ENCODE results near the gene CPN1. TPM values are rescaled to one million over a fixed set of nuclear protein-coding genes. Genes with fewer than 3 reads are reported as not detected.
"Not testable (repeated sequence)": the region's sequence is repeated elsewhere in the genome, so short reads cannot be mapped to it uniquely, and the experiment has no call there.

The CPN1 gene
- total RNA-seq, 2 donors from 2014 or later, result 0.85 TPM; not detected in 1

- H3K27me3 ChIP-seq (replicated peaks; ENCODE audit: insufficient read depth), result no peaks in the 10 kb centered on the region
- H3K27ac ChIP-seq, result no peak overlapping the region
- no peaks in the 10 kb centered on the region for H3K36me3 ChIP-seq
- TF ChIP-seq, protein P1, sequence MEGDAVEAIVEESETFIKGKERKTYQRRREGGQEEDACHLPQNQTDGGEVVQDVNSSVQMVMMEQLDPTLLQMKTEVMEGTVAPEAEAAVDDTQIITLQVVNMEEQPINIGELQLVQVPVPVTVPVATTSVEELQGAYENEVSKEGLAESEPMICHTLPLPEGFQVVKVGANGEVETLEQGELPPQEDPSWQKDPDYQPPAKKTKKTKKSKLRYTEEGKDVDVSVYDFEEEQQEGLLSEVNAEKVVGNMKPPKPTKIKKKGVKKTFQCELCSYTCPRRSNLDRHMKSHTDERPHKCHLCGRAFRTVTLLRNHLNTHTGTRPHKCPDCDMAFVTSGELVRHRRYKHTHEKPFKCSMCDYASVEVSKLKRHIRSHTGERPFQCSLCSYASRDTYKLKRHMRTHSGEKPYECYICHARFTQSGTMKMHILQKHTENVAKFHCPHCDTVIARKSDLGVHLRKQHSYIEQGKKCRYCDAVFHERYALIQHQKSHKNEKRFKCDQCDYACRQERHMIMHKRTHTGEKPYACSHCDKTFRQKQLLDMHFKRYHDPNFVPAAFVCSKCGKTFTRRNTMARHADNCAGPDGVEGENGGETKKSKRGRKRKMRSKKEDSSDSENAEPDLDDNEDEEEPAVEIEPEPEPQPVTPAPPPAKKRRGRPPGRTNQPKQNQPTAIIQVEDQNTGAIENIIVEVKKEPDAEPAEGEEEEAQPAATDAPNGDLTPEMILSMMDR (IDR thresholded peaks at IDR 0.05), result no peak
- TF ChIP-seq POLR2AphosphoS5 (IDR thresholded peaks at IDR 0.05) (no peak), POLR2A (IDR thresholded peaks at IDR 0.05) (no peak)
- WGBS, result 59% methylated on average over 6 of the region's 6 CpGs
- intact Hi-C loops (cut with DNase I), result no loop called here
- DNase-seq (ENCODE audit: low spot score), result no peak
- no peaks in the 10 kb centered on the region for H3K4me1 ChIP-seq (replicated peaks)
- no peak overlapping the region for H3K4me3 ChIP-seq
- no peaks in the 10 kb centered on the region for H3K9me3 ChIP-seq
Observed at GRCh38 chr10:100100651-100101184, 19.0 kb upstream of the CPN1 start.

GRCh38 chr10:100089241-100089640 lies 7.6 kb upstream of the CPN1 start:
- 85% methylated on average over 6 of the region's 6 CpGs for WGBS
- no peak for TF ChIP-seq POLR2AphosphoS5 (IDR thresholded peaks at IDR 0.05)
- no peak for TF ChIP-seq POLR2A (IDR thresholded peaks at IDR 0.05)
- TF ChIP-seq, protein P1 (IDR thresholded peaks at IDR 0.05), result no peak
- no peaks in the 10 kb centered on the region for H3K27me3 ChIP-seq (replicated peaks; ENCODE audit: insufficient read depth)
- H3K36me3 ChIP-seq, result no peaks in the 10 kb centered on the region
- intact Hi-C loops (cut with DNase I), result no loop called here
- DNase-seq (ENCODE audit: low spot score), result no peak
- no peak overlapping the region for H3K27ac ChIP-seq
- no peak overlapping the region for H3K4me3 ChIP-seq
- no peaks in the 10 kb centered on the region for H3K4me1 ChIP-seq (replicated peaks)
- no peaks in the 10 kb centered on the region for H3K9me3 ChIP-seq

GRCh38 chr10:100086708-100087107 lies 5.0 kb upstream of the CPN1 start:
- intact Hi-C loops (cut with DNase I); H3K4me3 ChIP-seq; H3K27ac ChIP-seq; H3K27me3 ChIP-seq (replicated peaks; ENCODE audit: insufficient read depth); DNase-seq (ENCODE audit: low spot score); H3K9me3 ChIP-seq; H3K4me1 ChIP-seq (replicated peaks); H3K36me3 ChIP-seq: not testable (repeated sequence)
- 80% methylated on average over 5 of the region's 5 CpGs for WGBS

DNA sequence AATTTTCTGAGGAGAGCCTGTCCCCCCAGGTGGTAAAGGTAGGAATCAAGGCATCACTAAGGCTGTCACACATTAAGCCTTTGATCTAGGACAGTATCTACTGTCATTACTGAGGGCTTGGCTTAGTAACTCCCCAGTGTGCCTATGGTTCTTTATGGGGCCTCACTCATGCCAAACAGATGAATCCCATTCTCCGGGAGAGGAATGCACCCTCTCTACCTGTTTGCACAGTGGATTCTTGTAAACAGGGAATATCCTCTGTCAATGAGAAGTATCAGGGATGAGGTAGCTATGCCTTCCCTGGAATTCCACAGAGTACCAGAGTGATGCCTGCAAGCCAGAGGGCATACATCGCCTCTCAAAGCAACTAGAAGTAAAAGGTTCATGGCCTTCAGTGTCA lies 3.9 kb upstream of the CPN1 start:
- no peaks in the 10 kb centered on the region for H3K4me1 ChIP-seq (replicated peaks)
- intact Hi-C loops (cut with DNase I), result no loop called here
- no peaks in the 10 kb centered on the region for H3K27me3 ChIP-seq (replicated peaks; ENCODE audit: insufficient read depth)
- TF ChIP-seq POLR2A (IDR thresholded peaks at IDR 0.05), result no peak
- TF ChIP-seq, protein P1 (IDR thresholded peaks at IDR 0.05), result no peak
- TF ChIP-seq POLR2AphosphoS5 (IDR thresholded peaks at IDR 0.05), result no peak
- 48% methylated on average over 2 of the region's 2 CpGs for WGBS
- H3K4me3 ChIP-seq, result no peak overlapping the region
- no peak for DNase-seq (ENCODE audit: low spot score)
- no peak overlapping the region for H3K27ac ChIP-seq
- no peaks in the 10 kb centered on the region for H3K36me3 ChIP-seq
- H3K9me3 ChIP-seq, result no peaks in the 10 kb centered on the region

GRCh38 chr10:100083623-100084022 lies 2.0 kb upstream of the CPN1 start:
- no peak overlapping the region for H3K4me3 ChIP-seq
- no peak for TF ChIP-seq POLR2A (IDR thresholded peaks at IDR 0.05)
- no peak for TF ChIP-seq POLR2AphosphoS5 (IDR thresholded peaks at IDR 0.05)
- intact Hi-C loops (cut with DNase I), result no loop called here
- no peaks in the 10 kb centered on the region for H3K36me3 ChIP-seq
- WGBS, result 91% methylated on average over 1 of the region's 1 CpG
- DNase-seq (ENCODE audit: low spot score), result no peak
- no peak overlapping the region for H3K27ac ChIP-seq
- H3K9me3 ChIP-seq, result no peaks in the 10 kb centered on the region
- no peaks in the 10 kb centered on the region for H3K4me1 ChIP-seq (replicated peaks)
- H3K27me3 ChIP-seq (replicated peaks; ENCODE audit: insufficient read depth), result no peaks in the 10 kb centered on the region

DNA sequence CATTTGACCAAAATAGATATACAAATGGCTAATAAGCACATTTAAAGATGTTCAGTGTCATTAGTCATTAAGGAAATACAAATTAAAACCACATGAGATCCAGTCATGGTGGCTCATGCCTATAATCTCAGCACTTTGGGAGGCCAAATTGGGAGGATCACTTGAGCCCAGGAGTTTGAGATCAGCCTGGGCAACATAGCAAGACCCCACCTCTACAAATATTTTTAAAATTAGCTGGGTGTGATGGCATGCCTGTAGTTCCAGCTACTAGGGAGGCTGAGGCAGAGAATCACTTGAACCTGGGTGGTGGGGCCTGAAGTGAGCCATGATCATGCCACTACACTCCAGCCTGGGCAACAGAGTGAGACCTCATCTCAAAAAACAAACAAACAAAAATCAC lies 607 bp upstream of the CPN1 start:
- DNase-seq (ENCODE audit: low spot score); H3K27ac ChIP-seq; intact Hi-C loops (cut with DNase I); H3K4me1 ChIP-seq (replicated peaks); H3K4me3 ChIP-seq; H3K36me3 ChIP-seq; H3K27me3 ChIP-seq (replicated peaks; ENCODE audit: insufficient read depth); H3K9me3 ChIP-seq: not testable (repeated sequence)
